ENCODE results near the gene GOLGA6L7.
"Not testable (repeated sequence)": the region's sequence is repeated elsewhere in the genome, so short reads cannot be mapped to it uniquely, and the experiment has no call there.

The GOLGA6L7 gene

GRCh38 chr15:28885128-28885629 lies 36.7 kb upstream of the GOLGA6L7 start:
- FAIRE-seq = no peak
- no peak for DNase-seq (ENCODE audit: extremely low spot score, insufficient read length, low read depth)

DNA sequence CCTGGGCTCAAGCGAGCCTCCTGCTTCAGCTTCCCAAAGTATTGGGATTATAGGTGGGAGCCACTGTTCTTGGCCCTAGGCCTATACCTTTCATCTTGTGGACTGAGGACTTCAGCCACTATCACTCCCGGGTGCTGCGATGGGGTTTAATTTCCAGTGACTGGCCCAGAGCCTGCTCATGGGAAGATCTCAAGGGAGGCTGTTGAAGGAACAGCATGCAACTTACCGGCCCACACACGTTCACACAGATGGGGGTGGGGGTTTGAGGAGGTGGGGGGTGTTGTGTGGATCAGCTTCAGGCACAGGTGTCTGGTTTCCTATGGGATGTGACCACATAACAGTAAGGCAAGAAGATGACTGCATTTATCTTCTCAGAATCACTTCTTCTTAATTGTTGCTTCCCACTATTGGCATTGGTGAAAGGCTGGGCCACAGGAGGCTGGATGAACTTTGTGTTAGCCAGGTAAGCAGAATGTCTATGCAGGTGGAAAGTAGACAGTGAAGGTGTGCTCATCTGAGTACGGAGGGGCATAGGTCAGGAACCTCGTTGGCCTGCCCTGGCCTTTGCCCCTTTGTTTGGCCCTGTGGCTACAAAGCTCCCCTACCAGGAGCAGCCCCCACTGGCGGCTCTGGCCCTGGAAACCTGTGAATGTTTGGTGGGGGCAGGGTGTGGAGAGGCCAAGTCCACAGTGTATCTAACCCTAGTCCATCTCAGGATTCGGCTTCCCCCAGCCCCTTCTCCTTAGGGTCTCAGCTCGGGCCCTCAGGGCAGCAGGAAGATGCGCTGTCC lies 35.9 kb upstream of the GOLGA6L7 start:
- DNase-seq (ENCODE audit: extremely low spot score, insufficient read length, low read depth) = no peak
- FAIRE-seq = no peak

DNA sequence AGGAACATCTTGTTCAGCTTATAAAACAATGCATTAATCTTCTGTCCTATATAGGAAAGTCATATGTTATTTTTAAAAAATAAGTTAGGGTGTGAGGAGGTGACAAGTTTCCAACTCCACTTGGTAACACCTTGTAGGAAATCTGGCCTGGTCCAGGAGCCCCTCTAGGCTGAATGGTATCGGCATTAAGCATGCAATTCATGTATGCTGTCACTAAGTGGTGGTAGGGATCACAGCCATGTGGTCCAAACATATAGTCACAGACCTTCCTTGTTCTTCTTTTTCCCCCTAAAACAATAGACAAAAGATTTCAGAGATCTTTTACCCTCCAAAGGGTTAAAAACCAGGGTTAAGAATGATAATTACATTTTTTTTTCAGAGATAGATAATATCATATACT lies 33.2 kb upstream of the GOLGA6L7 start:
- no peak for DNase-seq (ENCODE audit: extremely low spot score, insufficient read length, low read depth)
- FAIRE-seq = no peak

- no peak for DNase-seq (ENCODE audit: extremely low spot score, insufficient read length, low read depth)
- no peak for FAIRE-seq
These were observed 32.7 kb upstream of the GOLGA6L7 start for GRCh38 chr15:28881170-28881569.

GRCh38 chr15:28880680-28881079 lies 32.2 kb upstream of the GOLGA6L7 start:
- no peak for DNase-seq (ENCODE audit: extremely low spot score, insufficient read length, low read depth)
- no peak for FAIRE-seq

GRCh38 chr15:28879551-28879950 lies 31.1 kb upstream of the GOLGA6L7 start:
- no peak for FAIRE-seq
- DNase-seq (ENCODE audit: extremely low spot score, insufficient read length, low read depth) = no peak

DNA sequence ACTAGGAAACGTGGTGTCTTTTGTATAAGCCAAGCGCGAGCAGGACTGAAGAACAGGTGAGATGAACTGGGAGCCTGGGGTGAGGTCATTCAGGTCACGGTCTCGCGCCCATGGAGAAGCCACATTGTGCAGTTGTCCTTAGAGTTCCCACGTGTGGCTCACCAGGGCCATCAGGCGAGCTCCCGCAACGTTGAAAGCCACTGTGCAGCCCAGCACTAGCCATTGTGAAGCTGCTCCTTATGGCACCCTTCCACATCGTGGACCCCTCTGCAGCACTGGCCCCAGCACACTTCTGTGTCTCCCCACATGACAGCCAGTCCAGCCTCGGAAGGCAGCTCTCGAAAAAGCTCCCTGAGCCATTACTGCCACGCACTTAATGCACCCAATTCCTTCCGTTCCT lies 29.8 kb upstream of the GOLGA6L7 start:
- FAIRE-seq = no peak
- DNase-seq (ENCODE audit: extremely low spot score, insufficient read length, low read depth) = no peak

- FAIRE-seq (no peak), DNase-seq (ENCODE audit: extremely low spot score, insufficient read length, low read depth) (no peak)
These were observed 28.4 kb upstream of the GOLGA6L7 start for GRCh38 chr15:28876845-28877185.

DNA sequence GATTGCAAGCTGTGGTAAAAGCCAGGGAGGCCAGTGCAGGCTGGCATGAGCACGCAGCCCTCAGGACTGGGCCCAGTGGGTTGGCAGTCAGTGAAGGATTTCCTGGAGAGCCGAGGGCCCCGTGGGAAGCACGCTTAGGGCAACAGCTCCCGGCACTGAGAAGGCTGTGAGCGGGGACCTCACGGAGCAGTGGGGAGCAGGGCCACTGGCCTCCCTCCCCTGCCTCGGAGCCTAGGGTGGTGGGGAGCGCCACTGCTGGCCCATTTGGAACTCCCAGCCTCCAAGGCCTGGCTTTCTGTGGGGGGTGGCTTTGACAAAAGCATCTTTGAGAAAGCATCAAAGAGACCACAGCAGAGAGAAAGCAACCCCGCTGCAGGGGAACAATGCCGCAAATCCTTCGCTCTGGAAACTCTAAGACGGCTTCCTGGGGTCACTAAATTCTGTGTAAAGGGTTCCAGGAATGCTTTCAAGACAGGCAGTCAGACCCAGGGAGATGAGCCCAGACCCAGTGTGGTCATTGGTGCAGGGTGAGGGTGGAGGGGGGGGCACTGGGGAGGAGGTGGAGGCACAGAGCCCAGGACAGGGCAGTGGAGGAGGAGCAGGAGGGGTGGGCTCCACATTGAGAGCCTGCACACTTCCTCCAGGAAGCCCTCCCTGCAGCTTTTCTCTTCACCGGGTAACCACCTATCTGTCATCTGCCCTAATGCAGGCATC lies 27.8 kb upstream of the GOLGA6L7 start:
- no peak for FAIRE-seq
- DNase-seq (ENCODE audit: extremely low spot score, insufficient read length, low read depth) = no peak

GRCh38 chr15:28875461-28876000 lies 27.1 kb upstream of the GOLGA6L7 start:
- DNase-seq (ENCODE audit: extremely low spot score, insufficient read length, low read depth) (no peak), FAIRE-seq (no peak)

DNA sequence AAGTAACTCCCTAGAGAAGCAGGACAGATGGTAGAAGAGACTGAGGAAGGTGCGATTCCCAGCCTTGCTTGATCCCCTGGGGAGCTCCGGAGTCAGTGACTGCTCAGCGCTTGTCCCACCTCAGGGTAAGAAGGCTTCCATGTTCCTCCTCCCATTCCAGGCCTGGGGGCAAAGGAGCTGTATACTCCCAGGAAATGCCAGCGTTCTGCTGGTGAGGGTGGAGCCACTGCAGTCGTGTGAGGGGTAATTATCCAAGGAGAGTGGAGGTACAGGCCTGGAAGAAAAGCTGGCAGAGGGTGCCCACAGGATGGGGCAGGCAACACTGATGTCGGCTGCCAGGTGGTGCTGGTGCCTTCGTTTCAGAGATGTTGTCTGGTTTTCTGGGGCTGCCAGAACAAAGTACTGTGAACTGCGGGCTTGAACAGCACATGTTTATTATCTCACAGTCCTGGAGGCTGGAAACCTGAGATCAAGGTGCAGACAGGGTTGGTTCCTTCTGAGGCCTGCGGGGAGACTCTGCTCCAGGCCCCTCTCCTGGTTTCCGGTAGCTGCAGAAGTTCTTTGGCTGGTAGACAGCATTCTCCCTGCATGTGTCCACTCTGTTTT lies 25.2 kb upstream of the GOLGA6L7 start:
- FAIRE-seq = no peak
- DNase-seq (ENCODE audit: extremely low spot score, insufficient read length, low read depth) = no peak

GRCh38 chr15:28873006-28873405 lies 24.6 kb upstream of the GOLGA6L7 start:
- FAIRE-seq = no peak

GRCh38 chr15:28871168-28871567 lies 22.7 kb upstream of the GOLGA6L7 start:
- FAIRE-seq (no peak), DNase-seq (ENCODE audit: extremely low spot score, insufficient read length, low read depth) (no peak)

More at GRCh38 chr15:28873006-28873405, 24.6 kb upstream of the GOLGA6L7 start:
- DNase-seq (ENCODE audit: extremely low spot score, insufficient read length, low read depth) = no peak

GRCh38 chr15:28868744-28869345 lies 20.4 kb upstream of the GOLGA6L7 start:
- FAIRE-seq = no peak
- no peak for DNase-seq (ENCODE audit: extremely low spot score, insufficient read length, low read depth)

- not testable (repeated sequence) for FAIRE-seq; DNase-seq (ENCODE audit: extremely low spot score, insufficient read length, low read depth)
These were observed 13.3 kb upstream of the GOLGA6L7 start for GRCh38 chr15:28861589-28862293.

GRCh38 chr15:28861031-28861534 lies 12.6 kb upstream of the GOLGA6L7 start:
- FAIRE-seq (no peak), DNase-seq (ENCODE audit: extremely low spot score, insufficient read length, low read depth) (no peak)

- not testable (repeated sequence) for FAIRE-seq; DNase-seq (ENCODE audit: extremely low spot score, insufficient read length, low read depth)
These were observed 6.1 kb upstream of the GOLGA6L7 start for GRCh38 chr15:28854578-28854977.

GRCh38 chr15:28853654-28854053 lies 5.2 kb upstream of the GOLGA6L7 start:
- not testable (repeated sequence) for FAIRE-seq

GRCh38 chr15:28849766-28850165 lies 1.3 kb upstream of the GOLGA6L7 start:
- not testable (repeated sequence) for DNase-seq (ENCODE audit: extremely low spot score, insufficient read length, low read depth); FAIRE-seq

More at GRCh38 chr15:28853654-28854053, 5.2 kb upstream of the GOLGA6L7 start:
- DNase-seq (ENCODE audit: extremely low spot score, insufficient read length, low read depth) = not testable (repeated sequence)

All from GM18507 (cell line).